ENCODE results near the gene BICDL2.

DNA sequence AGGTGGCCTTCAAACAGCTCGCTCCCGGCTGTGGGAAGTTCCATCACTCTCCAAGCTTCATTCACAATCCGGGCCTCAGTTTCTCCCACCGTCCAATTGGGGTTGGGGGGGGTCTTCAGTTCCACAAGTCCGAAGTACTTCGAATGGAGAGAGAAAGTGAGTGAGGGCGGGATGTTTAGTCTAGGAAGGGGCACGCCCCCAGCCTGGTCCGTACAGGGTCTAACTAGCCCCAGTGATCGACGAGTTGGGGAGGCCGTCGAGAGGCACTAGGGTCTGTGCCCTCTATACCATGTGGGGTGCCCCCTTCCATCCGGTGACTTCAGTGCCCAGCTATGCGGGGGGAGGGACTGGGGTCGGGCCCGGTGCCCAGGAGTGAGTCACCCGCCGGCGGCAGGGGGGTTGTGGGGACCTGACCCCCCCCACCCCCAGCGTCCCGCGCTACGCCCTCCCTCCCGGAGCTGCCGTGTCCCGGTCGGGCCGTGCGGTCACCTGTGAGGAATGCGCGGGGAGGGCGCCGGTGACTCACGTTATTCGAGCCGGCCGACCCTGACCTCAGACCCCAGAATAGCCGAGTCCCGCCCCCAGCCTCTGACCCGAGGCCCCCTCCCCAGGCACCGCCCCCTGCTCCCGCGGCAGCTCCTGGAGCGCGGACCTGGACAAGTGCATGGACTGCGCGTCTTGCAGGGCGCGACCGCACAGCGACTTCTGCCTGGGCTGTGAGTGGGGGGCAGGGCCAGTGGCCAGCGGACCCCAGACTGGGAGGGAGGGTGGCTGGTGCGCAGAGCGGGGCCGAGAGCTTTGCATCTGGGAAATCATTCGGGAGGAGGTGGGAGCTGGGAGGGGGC, 15.9 kb downstream of the BICDL2 start:
- no peak for TF ChIP-seq CEBPB (tag; IDR thresholded peaks at IDR 0.05)
- TF ChIP-seq CTCF (IDR thresholded peaks at IDR 0.05 in 2 of 3, conservative IDR thresholded peaks at IDR 0.05 in 1 of 3; ENCODE audit: insufficient read depth in 2 of 3, low read depth in 1 of 3, low read length in 3 of 3), result no peak; a peak in 1 of 6 replicates
- no peak for TF ChIP-seq RAD21 (CRISPR knock-in tag; conservative IDR thresholded peaks at IDR 0.05 in 1 of 2, IDR thresholded peaks at IDR 0.05 in 1 of 2)
- no peak for TF ChIP-seq U2AF2 (optimal IDR thresholded peaks at IDR 0.05; ENCODE audit: low read depth, low read length)
- no peak; the same call in 1 of the 2 replicates for TF ChIP-seq BHLHE40 (IDR thresholded peaks at IDR 0.05; ENCODE audit: low read length)
- no peak for TF ChIP-seq EP300 (IDR thresholded peaks at IDR 0.05; ENCODE audit: low read length)
- peak; percentile 35; the same call in 1 of the 2 replicates for TF ChIP-seq AFF4 (CRISPR knock-in tag; IDR thresholded peaks at IDR 0.05)
- peak; percentile 33; the same call in 1 of the 2 replicates for TF ChIP-seq POLR2A (conservative IDR thresholded peaks at IDR 0.05)

All from K562 (cell line).